HL-60 (cell line): ENCODE measurements around the gene DELE1.

Source experiments
- DNase-seq, 2 experiments: peaks; one replicate each; pipeline ENCODE4 v3.0.0-alpha.2; 2010 to 2020; ENCODE audit warnings: low read depth in 1 of 2, low spot score in 1 of 2
- H3K27ac ChIP-seq: fragments of 250-450 bp; sonication (Bioruptor Pico); replicated peaks from 2 replicates; pipeline ENCODE4 v1.5.1; 2020; ENCODE audit warnings: mild to moderate bottlenecking, moderate library complexity
- H3K27me3 ChIP-seq: fragments of 250-450 bp; sonication (Bioruptor Pico); 2 replicates; pipeline ENCODE4 v1.5.1; 2021; ENCODE audit warnings: mild to moderate bottlenecking, moderate library complexity; ENCODE audit not compliant: insufficient read depth, poor library complexity, severe bottlenecking
- H3K4me3 ChIP-seq: replicated peaks from 2 replicates; pipeline ENCODE4 v1.5.1; 2011; ENCODE audit warnings: mild to moderate bottlenecking, control low read depth, low read length; ENCODE audit not compliant: insufficient read depth
- CTCF ChIP-seq: IDR thresholded peaks from one replicate; pipeline ENCODE4 v1.5.1; 2011; ENCODE audit warnings: low read length, control low read depth, inconsistent platforms; ENCODE audit not compliant: insufficient read depth
- GABPA ChIP-seq: IDR thresholded peaks from 2 replicates; pipeline ENCODE4 v1.6.1; 2012; ENCODE audit warnings: low read depth
- POLR2AphosphoS5 ChIP-seq: IDR thresholded peaks from 2 replicates; pipeline ENCODE4 v1.6.1; 2012; ENCODE audit warnings: low read depth
- REST ChIP-seq: IDR thresholded peaks from 2 replicates; pipeline ENCODE4 v1.6.1; 2012; ENCODE audit warnings: low read depth; ENCODE audit not compliant: insufficient replicate concordance
- SPI1 ChIP-seq: IDR thresholded peaks from 2 replicates; pipeline ENCODE4 v1.6.1; 2012; ENCODE audit warnings: low read depth, mild to moderate bottlenecking, borderline replicate concordance

The DELE1 gene

GRCh38 chr5:141879941-141880738 lies 43.5 kb upstream of the DELE1 start:
- Histone ChIP-seq H3K4me3 (no peak overlapping the region), H3K27me3 (peaks cover 70% of the 10 kb centered on the region), H3K27ac (no peak overlapping the region)
- TF ChIP-seq SPI1 (no peak), REST (no peak), POLR2AphosphoS5 (no peak), GABPA (no peak), CTCF (no peak)
- DNase-seq: no peak

DNA sequence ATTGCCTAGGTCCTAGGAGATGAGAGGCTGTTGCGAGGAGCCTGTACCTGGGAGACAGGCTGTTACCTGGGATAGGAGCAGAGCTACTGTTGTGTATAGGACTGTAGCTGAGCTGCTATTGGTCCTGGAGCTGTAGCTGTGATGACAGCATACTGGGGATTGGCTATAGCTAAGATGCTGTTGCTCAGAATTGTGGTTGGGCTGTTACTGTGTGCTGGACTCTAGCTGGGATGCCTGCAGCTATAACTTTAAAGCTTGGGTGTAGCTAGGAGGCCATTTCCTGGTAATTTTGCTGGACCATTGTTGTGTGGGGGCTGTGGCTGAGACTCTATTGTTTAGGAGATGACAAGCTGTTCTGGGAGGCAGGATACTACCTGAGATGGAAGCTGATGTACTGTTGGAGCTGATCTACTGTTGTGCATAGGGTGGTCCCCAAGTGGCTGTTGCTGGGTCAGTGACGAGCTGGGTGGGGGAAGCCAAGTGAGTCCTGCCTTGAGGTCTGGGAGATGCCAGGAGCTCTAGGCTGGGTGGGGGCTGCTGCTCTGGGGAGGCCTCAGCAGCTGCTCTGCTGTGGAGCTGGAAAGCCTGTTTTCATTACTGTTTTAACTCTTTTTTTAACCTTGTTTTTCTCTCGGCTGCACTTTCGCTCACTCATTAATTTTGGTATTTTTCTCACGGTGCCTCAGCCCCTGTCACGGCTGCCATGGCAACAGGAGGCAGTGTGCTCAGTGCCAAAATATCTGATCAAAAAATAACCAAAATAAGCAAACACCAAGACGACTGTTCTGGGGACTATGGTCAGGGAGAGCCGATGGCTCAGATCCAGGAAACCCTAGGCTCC lies 42.5 kb upstream of the DELE1 start:
- Histone ChIP-seq H3K4me3 (no peak overlapping the region), H3K27me3 (peaks cover 62% of the 10 kb centered on the region), H3K27ac (no peak overlapping the region)
- no peak for DNase-seq
- TF ChIP-seq CTCF (no peak), GABPA (no peak), POLR2AphosphoS5 (no peak), REST (no peak), SPI1 (no peak)

DNA sequence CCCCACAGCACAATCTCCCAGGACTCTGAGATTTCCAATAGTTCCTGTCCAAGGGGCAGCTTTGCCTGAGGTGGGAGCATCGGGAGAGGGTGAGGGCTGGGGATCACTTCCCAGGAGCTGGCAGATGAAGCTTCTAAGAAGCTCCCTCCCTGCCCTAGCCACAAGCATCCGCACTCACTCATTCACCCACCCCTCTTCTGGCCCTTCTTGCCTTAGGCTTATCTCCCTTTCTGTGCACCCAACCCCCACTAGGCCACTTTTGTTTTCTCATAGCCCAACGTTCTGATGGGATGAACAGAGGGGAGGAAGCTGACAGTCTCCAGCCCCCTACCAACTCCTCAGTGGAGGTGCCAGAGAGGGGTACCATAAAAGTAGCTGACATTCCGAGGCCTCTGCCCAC lies 41.8 kb upstream of the DELE1 start:
- no peak for TF ChIP-seq CTCF
- no peak for TF ChIP-seq SPI1
- TF ChIP-seq POLR2AphosphoS5: no peak
- no peak for TF ChIP-seq GABPA
- no peak for TF ChIP-seq REST
- no peak for DNase-seq
- H3K4me3 ChIP-seq: no peak overlapping the region
- peaks cover 55% of the 10 kb centered on the region for H3K27me3 ChIP-seq
- H3K27ac ChIP-seq: no peak overlapping the region
